ENCODE data around the gene CTAGE1. TPM values are rescaled to one million over a fixed set of nuclear protein-coding genes. Genes with fewer than 3 reads are reported as not detected.

CTAGE1 gene
- total and polyA plus RNA-seq, 3 donors from 2014 or later, result 4.2 to 19.6 (median 5.2) TPM

GRCh38 chr18:22411446-22411845 is 6.3 kb downstream of the CTAGE1 start:
- TF ChIP-seq, protein P1, sequence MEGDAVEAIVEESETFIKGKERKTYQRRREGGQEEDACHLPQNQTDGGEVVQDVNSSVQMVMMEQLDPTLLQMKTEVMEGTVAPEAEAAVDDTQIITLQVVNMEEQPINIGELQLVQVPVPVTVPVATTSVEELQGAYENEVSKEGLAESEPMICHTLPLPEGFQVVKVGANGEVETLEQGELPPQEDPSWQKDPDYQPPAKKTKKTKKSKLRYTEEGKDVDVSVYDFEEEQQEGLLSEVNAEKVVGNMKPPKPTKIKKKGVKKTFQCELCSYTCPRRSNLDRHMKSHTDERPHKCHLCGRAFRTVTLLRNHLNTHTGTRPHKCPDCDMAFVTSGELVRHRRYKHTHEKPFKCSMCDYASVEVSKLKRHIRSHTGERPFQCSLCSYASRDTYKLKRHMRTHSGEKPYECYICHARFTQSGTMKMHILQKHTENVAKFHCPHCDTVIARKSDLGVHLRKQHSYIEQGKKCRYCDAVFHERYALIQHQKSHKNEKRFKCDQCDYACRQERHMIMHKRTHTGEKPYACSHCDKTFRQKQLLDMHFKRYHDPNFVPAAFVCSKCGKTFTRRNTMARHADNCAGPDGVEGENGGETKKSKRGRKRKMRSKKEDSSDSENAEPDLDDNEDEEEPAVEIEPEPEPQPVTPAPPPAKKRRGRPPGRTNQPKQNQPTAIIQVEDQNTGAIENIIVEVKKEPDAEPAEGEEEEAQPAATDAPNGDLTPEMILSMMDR (IDR thresholded peaks at IDR 0.05), result no peak
- no peak for TF ChIP-seq POLR2A (IDR thresholded peaks at IDR 0.05)
- 77% methylated on average over 5 of the region's 5 CpGs for WGBS, 2 donors

GRCh38 chr18:22410126-22410525 is 7.6 kb downstream of the CTAGE1 start:
- no peak overlapping the region for H3K4me3 ChIP-seq
- no peaks in the 10 kb centered on the region for H3K9me3 ChIP-seq
- no peak for DNase-seq
- H3K27ac ChIP-seq, result no peak overlapping the region
- intact Hi-C loops (cut with DNase I; ENCODE audit: low total_unique reads), result no loop called here
- no peaks in the 10 kb centered on the region for H3K36me3 ChIP-seq (ENCODE audit: low read depth, missing control alignments)
- no peak for TF ChIP-seq POLR2A (IDR thresholded peaks at IDR 0.05)
- TF ChIP-seq, protein P1 (IDR thresholded peaks at IDR 0.05), result no peak
- H3K27me3 ChIP-seq, result no peaks in the 10 kb centered on the region
- 92 to 98% methylated on average over 3 of the region's 3 CpGs for WGBS, 2 donors
- no peaks in the 10 kb centered on the region for H3K4me1 ChIP-seq

More at GRCh38 chr18:22411446-22411845, 6.3 kb downstream of the CTAGE1 start:
- no peaks in the 10 kb centered on the region for H3K4me1 ChIP-seq
- intact Hi-C loops (cut with DNase I; ENCODE audit: low total_unique reads), result no loop called here
- H3K36me3 ChIP-seq (ENCODE audit: low read depth, missing control alignments), result no peaks in the 10 kb centered on the region
- no peaks in the 10 kb centered on the region for H3K9me3 ChIP-seq
- H3K4me3 ChIP-seq, result no peak overlapping the region
- no peak overlapping the region for H3K27ac ChIP-seq
- no peaks in the 10 kb centered on the region for H3K27me3 ChIP-seq
- no peak for DNase-seq

- Histone ChIP-seq H3K36me3 (ENCODE audit: low read depth, missing control alignments) (no peaks in the 10 kb centered on the region), H3K27me3 (no peaks in the 10 kb centered on the region), H3K27ac (no peak overlapping the region), H3K4me3 (no peak overlapping the region), H3K9me3 (no peaks in the 10 kb centered on the region), H3K4me1 (no peaks in the 10 kb centered on the region)
- intact Hi-C loops (cut with DNase I; ENCODE audit: low total_unique reads), result no loop called here
- no peak for TF ChIP-seq POLR2A (IDR thresholded peaks at IDR 0.05)
- TF ChIP-seq, protein P1 (IDR thresholded peaks at IDR 0.05), result no peak
- 73 to 85% methylated on average over 1 of the region's 1 CpG for WGBS, 2 donors
- no peak for DNase-seq
Measured at GRCh38 chr18:22409445-22409844, 8.3 kb downstream of the CTAGE1 start.

- H3K27me3 ChIP-seq, result no peaks in the 10 kb centered on the region
- 94 to 100% methylated on average over 3 of the region's 3 CpGs for WGBS, 2 donors
Measured at GRCh38 chr18:22408059-22408458, 9.7 kb downstream of the CTAGE1 start.

DNA sequence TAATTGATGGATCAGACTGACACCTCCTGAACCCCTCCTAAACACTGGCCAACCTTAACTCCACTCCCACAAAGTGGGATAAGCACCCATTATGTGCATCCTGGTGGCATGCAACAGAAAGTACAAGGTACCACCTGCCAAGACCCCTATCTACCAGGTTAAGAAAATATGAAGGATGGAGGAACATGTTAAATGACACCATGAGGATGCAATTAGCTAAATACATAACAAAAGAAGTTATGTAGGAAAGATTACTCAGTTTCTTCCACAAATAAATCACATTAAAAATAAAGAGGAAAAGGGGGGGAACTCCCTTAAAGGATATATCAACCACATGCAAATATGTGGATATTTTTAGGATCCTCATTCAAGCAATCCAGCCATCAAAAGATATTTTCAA is 12.6 kb downstream of the CTAGE1 start:
- no peak for DNase-seq
- no peaks in the 10 kb centered on the region for H3K4me1 ChIP-seq
- no peak for TF ChIP-seq POLR2A (IDR thresholded peaks at IDR 0.05)
- TF ChIP-seq, protein P1 (IDR thresholded peaks at IDR 0.05), result no peak
- no peaks in the 10 kb centered on the region for H3K27me3 ChIP-seq
- H3K36me3 ChIP-seq (ENCODE audit: low read depth, missing control alignments), result no peaks in the 10 kb centered on the region
- H3K4me3 ChIP-seq, result no peak overlapping the region
- intact Hi-C loops (cut with DNase I; ENCODE audit: low total_unique reads), result no loop called here
- H3K9me3 ChIP-seq, result no peaks in the 10 kb centered on the region
- no peak overlapping the region for H3K27ac ChIP-seq

More at GRCh38 chr18:22408059-22408458, 9.7 kb downstream of the CTAGE1 start:
- H3K9me3 ChIP-seq, result no peaks in the 10 kb centered on the region
- no peaks in the 10 kb centered on the region for H3K4me1 ChIP-seq
- no peak for DNase-seq
- intact Hi-C loops (cut with DNase I; ENCODE audit: low total_unique reads), result no loop called here
- no peak overlapping the region for H3K27ac ChIP-seq
- H3K4me3 ChIP-seq, result no peak overlapping the region
- TF ChIP-seq, protein P1 (IDR thresholded peaks at IDR 0.05), result no peak
- no peak for TF ChIP-seq POLR2A (IDR thresholded peaks at IDR 0.05)
- no peaks in the 10 kb centered on the region for H3K36me3 ChIP-seq (ENCODE audit: low read depth, missing control alignments)
